ENCODE results near the gene UAP1.

Gene UAP1

DNA sequence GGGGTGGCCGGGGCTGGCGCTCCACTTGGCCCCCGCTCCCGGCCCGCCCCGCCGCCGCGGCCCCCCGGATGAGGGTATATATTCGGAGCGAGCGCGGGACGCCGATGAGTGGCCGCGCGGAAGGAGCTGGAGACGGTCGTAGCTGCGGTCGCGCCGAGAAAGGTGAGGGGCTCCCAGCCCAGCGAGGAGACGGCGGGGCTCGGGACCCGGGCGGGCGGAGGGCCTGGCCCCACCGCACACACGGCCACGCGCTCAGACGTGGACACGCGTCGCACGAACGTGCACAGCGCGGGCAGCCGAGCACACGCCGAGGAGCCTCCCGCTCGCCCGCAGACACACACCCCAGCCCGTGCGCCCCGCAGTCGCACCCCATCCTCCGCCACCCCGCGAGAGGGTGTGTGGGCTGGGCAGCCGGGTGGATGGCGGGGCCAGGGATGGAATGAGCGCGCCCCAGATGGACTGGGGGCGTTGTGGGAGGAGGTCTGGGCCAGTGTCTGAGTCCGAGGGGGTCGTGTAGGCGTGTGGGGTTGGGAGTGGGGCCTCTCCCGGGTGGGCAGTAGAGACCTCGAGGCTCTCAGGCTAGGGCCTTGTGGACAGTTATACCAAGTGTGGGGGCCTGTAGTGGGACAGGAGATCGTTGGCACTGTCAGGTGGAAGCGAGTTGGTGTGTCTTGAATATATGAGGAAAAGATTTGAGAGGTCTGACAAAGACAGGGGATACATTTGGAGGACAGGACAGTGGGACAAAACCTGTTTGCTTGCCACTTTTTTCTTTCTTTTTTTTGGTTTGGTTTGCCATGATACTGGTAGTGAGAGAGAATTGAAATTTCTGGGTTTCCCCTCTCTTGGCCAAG is at the start of gene UAP1:
Gene UAP1 (plus strand): TSS at position 107 of the 854 bp plus-strand sequence. CDS start 4,347 bp downstream, outside the sequence.
- no peak for DNase-seq

DNA sequence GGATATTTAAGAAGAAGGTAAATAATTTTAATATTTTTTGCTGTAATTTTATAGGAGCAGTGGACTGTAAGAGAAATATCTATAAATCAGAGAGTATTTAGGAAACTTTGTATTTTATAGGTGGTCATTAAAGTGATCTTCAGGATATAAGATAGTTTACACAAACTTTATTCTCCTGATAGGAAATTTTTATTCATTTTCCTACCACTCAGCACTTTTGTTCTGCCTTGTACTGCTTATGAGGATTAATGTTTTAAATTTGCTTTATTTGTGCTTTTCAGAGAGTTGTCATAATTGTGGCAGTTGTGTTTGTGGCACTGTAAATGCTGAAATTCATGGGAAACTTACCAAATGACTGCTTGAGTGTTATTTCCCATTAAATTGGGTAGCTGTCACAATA is 34.2 kb upstream of the UAP1 start:
- DNase-seq: no peak

DNA sequence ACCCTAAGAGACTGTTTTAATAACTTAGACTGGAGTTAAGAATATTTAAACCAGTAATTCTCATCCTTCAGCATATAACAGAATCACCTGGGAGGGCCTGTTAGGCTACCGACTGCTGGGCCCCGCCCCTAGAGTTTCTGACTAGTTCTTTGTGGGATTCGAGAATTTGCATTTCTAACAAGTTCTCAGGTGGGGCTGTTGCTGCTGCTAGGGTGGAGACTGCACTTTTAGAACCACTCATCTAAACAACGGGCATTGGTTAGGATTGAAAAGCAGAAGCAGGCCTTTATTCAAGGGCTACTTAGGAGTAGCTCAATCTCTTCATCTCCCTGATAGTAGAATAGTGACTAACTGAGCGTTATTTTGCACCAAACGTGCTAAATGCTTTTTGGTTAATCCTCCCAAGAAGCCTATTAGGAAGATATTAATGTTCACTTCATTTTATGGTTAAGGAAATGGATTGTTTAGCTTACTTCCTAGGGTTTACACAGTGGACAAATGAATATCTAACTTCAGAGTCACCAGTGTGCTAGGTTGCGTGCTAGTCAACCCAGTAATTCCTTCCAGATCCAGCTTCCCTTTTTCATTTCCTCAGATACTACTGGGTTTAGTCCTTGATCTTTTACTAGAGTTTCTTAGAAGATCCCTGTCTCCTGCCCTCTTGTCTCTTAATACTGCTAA is 31.1 kb upstream of the UAP1 start:
- no peak for DNase-seq

DNA sequence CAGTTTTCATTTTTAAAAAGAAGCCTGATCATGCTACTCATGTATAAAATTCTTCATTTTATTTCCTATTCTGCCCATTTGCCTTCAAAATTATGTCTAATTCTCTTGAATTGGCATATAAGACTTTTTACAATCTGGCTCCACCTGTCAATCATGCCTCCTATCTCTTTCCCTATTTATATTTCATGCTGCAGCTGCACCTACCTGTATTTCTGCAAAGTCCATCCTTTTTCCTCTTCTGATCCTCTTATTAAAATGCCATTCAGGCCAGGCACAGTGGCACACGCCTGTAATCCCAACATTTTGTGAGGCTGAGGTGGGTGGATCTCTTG is 30.6 kb upstream of the UAP1 start:
- DNase-seq: no peak

DNA sequence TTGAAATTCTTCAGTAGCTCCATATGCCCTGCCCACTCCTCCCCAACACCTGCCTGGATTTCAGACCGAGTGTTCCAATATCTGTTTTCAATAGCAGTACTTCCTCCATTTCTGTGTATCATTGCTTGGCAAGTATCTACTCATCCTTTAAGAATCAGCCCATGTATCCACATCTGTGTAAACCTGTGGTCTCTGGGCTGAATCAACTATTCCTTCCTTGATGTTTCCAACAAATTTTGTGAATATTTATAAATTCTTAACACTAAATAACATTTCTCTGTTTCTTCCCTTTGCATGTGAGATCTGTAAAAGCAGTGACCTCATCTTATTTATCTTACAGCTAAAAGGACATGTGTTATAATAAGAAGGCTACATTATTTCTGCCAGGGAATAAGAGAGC is 26.0 kb upstream of the UAP1 start:
- DNase-seq: no peak

DNA sequence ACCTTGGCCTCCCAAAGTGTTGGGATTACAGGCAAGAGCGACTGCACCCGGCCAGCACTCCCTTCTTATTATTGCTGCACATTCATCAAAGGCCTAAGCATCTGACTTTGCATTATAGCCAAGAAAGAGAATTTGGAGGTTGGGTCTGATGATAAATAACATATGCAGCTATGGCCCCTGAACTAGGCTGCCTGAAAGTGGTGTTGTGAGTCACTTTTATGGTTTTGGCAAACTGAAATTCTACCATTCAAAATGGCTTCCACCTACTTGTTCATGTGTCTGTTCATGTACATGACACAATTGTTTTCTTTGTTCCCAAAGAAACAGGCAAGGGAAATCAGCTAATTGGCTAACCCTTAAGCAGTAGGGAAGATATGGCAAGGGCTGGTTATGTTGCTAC is 25.0 kb upstream of the UAP1 start:
- no peak for DNase-seq

- DNase-seq: no peak
These were observed 24.3 kb upstream of the UAP1 start for GRCh38 chr1:162537216-162537615.

DNA sequence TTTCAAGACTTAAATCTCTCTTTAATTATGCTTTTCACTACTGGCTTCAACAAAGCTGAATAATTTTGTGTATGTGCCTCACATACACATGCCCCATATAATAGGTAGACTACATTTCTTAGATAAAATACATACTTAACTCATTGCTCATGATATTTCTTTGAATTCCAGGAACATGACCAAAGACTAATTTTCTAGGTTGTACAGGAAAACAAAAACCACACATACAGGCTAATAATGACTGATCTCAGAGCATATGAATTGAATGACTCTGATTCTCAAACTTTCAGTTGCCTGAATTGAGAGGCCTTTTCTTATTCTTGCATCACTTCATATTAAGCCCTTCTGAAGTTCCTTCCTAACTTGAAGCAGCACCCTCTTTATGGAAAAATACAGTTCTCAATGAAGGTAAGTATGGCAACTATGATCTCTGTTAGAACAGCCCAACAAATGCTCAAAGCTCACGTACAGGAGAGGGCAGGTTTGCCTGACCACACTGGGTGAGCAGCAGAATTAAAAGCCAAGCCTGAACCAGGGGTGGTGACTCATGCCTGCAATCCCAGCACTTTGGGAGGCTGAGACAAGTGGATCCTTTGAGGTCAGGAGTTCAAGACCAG is 22.6 kb upstream of the UAP1 start:
- no peak for DNase-seq

GRCh38 chr1:162541619-162542141 is 19.8 kb upstream of the UAP1 start:
- DNase-seq: no peak

- no peak for DNase-seq
These were observed 18.3 kb upstream of the UAP1 start for GRCh38 chr1:162543228-162543627.

GRCh38 chr1:162548170-162548569 is 13.4 kb upstream of the UAP1 start:
- DNase-seq: no peak

DNA sequence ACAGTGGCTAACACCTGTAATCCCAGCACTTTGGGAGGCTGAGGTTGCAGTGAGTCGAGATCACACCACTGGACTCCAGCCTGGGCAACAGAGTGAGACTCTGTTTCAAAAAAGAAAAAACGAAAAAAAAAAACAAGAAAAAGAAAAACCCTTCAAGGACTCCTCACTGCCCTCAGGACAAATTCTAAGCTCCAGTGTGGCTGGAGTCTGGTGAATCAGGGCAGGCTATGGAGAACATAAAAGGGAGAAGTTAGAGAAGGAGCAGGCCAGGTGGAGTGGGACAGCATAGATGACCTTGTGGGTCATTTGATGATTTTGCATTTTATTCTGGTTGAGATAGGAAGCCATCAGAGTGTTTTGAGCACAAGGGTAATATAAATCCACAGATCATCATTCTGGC is 12.5 kb upstream of the UAP1 start:
- DNase-seq: no peak

GRCh38 chr1:162550925-162551324 is 10.6 kb upstream of the UAP1 start:
- DNase-seq: no peak

DNA sequence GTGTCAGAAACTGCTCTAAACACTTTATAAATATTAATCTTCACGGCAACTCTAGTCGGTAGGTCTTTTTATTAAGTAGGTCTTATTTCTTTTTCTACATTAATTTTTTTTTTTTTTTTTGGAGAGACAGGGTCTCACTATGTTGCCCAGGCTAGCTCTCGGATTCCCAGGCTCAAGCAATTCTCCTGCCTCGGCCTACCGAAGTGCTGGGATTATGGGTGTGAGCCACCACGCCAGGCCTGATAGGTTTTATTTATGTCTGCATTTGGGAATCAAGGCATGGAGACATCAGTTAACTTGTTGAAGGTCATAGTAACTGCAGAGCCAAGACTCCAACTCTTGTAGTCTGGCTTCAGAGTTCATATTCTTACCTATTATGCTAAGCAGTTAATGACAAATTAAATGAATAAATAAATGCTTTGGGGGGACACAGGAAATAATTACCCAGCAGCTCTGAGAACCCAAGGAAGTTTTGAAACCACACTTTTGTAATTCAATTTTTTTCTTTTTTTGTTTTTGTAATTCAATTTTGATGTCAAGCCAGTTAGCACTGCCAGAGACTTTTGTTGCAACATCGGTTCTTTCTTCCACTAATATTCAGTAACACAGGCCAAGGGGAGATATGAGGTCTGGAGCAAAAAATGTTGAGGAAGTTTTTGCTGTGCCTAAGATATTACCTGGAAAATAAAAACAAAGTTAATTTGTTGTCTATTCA is 9.4 kb upstream of the UAP1 start:
- no peak for DNase-seq

GRCh38 chr1:162552684-162553252 is 8.8 kb upstream of the UAP1 start:
- no peak for DNase-seq

- DNase-seq: no peak
These were observed 7.3 kb upstream of the UAP1 start for GRCh38 chr1:162554258-162554657.

GRCh38 chr1:162557536-162557935 is 4.0 kb upstream of the UAP1 start:
- no peak for DNase-seq

- no peak for DNase-seq
These were observed 1.1 kb upstream of the UAP1 start for GRCh38 chr1:162560303-162561036.

GRCh38 chr1:162561037-162561615 is 396 bp upstream of the UAP1 start:
- DNase-seq: peak; percentile 97

- DNase-seq: no peak
These were observed 927 bp downstream of the UAP1 start for GRCh38 chr1:162562470-162562828.

- DNase-seq: no peak
These were observed 3.3 kb downstream of the UAP1 start for GRCh38 chr1:162564762-162565218.

- DNase-seq: no peak
These were observed 3.9 kb downstream of the UAP1 start for GRCh38 chr1:162565460-162565859.

Data from NCI-H1092 (cell line).